GM19455 (cell line): ENCODE data around the gene WNT3.

ENCODE experiments used
- ATAC-seq: cut with Tn5 transposase; IDR thresholded peaks from one replicate; pipeline ENCODE4 v1.9.1; 2021; ENCODE audit not compliant: unreplicated experiment

WNT3 gene

GRCh38 chr17:46737326-46737725 is 81.2 kb downstream of the WNT3 start:
- no peak for ATAC-seq

GRCh38 chr17:46736100-46736499 is 82.4 kb downstream of the WNT3 start:
- ATAC-seq = no peak

- no peak for ATAC-seq
These were observed 84.5 kb downstream of the WNT3 start for GRCh38 chr17:46733837-46734475.

- no peak for ATAC-seq
These were observed 85.6 kb downstream of the WNT3 start for GRCh38 chr17:46732754-46733398.

- no peak for ATAC-seq
These were observed 86.3 kb downstream of the WNT3 start for GRCh38 chr17:46732160-46732559.

- ATAC-seq = no peak
These were observed 87.8 kb downstream of the WNT3 start for GRCh38 chr17:46730679-46731078.

- no peak for ATAC-seq
These were observed 88.5 kb downstream of the WNT3 start for GRCh38 chr17:46730026-46730425.

- no peak for ATAC-seq
These were observed 90.7 kb downstream of the WNT3 start for GRCh38 chr17:46727572-46728348.

GRCh38 chr17:46726206-46726605 is 92.3 kb downstream of the WNT3 start:
- no peak for ATAC-seq

- ATAC-seq = no peak
These were observed 95.7 kb downstream of the WNT3 start for GRCh38 chr17:46722662-46723285.

GRCh38 chr17:46720408-46720807 is 98.1 kb downstream of the WNT3 start:
- no peak for ATAC-seq

- ATAC-seq = no peak
These were observed 98.6 kb downstream of the WNT3 start for GRCh38 chr17:46719891-46720290.

- no peak for ATAC-seq
These were observed 100.5 kb downstream of the WNT3 start for GRCh38 chr17:46717999-46718398.
